OCI-LY3 (cell line): ENCODE measurements around the gene CCDC183.

Source experiments
- EZH2phosphoT487 ChIP-seq: fragments of 200-600 bp; shearing (Covaris generic); IDR thresholded peaks from 2 replicates; pipeline ENCODE4 v1.6.1; 2018; ENCODE audit warnings: antibody characterized with exemption, mixed run types, low read depth
- TF ChIP-seq, protein P1 (sequence below): fragments of 200-600, 300-600 bp; sonication (generic); IDR thresholded peaks from 2 replicates; pipeline ENCODE4 v1.5.1; 2014; ENCODE audit warnings: antibody characterized with exemption, low read length, low read depth

DNA sequence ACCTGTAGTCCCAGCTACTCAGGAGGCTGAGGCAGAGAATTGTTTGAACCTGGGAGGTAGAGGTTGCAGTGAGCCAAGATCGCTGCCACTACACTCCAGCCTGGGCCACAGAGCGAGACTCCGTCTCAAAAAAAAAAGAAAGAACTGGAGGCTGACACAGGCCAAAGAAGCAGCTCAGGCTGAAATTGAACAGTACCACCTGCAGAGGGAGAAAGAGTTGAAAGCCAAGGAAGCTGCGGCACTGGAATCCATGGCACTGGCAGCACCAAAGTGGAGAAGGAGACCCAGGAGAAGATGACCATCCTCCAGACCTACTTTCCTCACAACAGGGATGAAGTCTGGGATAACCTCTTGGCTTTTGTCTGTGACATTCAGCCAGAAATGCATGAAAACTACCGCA, 16.3 kb upstream of the CCDC183 start:
- TF ChIP-seq, protein P1, sequence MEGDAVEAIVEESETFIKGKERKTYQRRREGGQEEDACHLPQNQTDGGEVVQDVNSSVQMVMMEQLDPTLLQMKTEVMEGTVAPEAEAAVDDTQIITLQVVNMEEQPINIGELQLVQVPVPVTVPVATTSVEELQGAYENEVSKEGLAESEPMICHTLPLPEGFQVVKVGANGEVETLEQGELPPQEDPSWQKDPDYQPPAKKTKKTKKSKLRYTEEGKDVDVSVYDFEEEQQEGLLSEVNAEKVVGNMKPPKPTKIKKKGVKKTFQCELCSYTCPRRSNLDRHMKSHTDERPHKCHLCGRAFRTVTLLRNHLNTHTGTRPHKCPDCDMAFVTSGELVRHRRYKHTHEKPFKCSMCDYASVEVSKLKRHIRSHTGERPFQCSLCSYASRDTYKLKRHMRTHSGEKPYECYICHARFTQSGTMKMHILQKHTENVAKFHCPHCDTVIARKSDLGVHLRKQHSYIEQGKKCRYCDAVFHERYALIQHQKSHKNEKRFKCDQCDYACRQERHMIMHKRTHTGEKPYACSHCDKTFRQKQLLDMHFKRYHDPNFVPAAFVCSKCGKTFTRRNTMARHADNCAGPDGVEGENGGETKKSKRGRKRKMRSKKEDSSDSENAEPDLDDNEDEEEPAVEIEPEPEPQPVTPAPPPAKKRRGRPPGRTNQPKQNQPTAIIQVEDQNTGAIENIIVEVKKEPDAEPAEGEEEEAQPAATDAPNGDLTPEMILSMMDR = no peak
- no peak for TF ChIP-seq EZH2phosphoT487
